GM21390 (cell line): ENCODE measurements around the gene LTBR.

Source experiments
- ATAC-seq: cut with Tn5 transposase; IDR thresholded peaks from one replicate; pipeline ENCODE4 v1.9.1; 2021; ENCODE audit not compliant: unreplicated experiment

Gene LTBR

DNA sequence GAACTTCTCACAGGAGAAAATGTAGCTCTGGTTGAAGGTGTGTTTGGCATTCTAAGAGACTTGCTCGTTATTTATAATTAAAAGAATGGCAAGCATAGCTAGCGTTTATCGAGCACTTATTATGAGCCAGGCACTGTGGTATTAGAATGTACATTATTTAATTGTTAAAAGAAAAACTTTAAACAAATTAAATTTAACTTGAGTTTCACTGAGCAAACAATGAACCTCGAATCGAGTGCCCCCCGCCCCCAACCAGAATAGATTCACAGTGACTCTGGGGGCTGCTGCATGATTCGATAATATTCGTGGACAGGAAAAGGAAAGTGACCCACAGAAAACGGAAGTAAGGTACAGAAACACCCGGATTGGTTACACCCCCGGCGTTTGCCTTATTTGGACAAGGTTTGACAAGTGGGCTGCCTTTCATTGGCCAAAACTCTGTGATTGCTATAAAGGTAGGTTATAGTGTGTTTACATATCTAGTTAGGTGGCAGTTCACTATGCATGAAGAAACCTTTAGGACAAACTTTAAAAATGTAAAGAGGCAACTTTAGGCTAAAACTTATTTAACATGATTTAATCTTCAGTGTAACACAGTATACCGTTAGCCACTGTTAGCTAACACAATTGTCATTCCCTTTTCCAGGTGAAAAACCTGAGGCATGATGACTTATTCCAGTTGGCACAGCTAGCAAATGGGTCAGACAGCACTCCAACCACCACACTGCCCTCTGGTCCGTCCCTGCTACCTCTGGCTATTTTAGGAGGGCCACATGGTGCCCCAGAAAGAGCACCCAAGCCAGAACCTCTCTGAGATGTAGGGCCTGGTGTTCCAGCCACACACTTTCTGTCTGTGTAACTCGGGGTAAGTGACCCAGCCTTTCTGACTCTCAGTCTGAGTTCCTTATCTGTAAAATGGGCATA, 15.7 kb upstream of the LTBR start:
- ATAC-seq: no peak

DNA sequence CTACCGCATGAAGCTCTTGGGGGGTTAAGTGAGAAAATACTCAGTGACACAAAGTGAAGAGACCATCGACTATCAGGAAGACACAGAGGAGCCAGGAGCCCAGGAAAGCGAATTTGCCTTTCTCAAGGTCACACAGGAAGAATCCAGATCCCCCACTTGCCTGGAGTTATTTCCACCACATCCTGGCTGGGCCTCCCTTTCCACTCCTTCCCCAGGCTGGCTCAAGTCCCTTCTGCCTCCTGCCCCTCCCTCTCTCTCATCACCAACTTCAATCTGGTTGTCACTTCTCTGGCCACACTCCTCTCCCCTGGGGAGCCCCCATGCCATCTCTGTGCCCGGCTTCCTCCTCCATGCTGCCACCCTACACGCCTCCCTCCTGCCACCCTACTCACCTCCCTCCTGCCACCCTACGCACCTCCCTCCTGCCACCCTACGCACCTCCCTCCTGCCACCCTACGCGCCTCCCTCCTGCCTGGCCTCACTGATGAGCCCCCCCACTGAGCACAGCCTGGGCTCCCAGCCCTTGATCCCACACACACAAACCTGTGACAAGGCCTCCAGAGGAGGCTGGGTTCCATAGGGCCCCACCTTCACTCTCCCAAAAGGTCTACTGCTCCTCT, 14.9 kb upstream of the LTBR start:
- no peak for ATAC-seq

DNA sequence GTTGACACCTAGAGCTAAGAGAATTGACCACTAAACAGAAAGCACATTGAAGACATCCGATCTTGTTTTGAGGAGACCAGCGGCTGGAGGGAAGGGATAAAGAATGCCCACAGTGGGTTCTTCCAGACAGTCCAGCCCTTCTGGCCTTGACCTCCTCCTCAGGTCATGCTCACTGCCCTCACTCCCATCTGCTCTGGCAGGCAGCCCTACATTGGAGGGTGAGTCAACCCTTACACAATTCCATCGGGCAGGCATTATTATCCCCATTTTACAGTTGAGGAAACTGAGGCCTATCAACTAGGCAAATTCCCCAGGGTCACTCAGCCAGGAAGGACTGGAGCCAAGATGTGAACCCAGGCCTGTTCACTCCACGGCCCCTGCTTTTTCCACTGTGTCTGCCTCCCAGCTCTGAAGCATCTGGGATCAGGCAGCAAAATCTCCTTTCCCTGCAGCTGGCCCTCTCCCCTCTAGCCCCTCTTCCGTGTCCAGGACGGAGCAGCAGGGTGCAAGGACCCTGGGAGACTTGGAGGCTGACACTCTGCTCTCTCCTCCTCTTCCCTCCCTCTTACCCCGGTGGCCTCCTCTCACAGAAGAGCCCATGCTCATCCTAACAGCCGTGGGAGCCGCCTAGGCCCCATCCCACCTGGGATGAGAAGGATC, 13.9 kb upstream of the LTBR start:
- no peak for ATAC-seq

DNA sequence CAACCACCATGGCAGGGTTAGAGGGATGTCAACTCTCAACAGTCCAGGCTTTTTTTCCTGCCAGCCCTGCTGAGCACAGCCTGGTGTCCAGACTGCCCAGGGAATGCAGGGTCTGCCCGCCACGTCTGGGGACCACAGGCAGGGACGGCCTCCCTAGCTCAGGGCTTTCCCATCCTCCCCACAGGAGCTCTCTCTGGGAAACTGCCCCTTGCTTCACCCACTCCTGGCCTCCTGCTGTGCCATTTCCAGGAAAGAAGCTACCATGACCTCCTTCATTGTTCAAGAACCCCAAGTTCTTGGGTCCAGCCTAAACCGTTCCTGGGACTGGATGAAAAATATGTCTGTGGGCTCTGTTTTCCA, 13.4 kb upstream of the LTBR start:
- no peak for ATAC-seq

DNA sequence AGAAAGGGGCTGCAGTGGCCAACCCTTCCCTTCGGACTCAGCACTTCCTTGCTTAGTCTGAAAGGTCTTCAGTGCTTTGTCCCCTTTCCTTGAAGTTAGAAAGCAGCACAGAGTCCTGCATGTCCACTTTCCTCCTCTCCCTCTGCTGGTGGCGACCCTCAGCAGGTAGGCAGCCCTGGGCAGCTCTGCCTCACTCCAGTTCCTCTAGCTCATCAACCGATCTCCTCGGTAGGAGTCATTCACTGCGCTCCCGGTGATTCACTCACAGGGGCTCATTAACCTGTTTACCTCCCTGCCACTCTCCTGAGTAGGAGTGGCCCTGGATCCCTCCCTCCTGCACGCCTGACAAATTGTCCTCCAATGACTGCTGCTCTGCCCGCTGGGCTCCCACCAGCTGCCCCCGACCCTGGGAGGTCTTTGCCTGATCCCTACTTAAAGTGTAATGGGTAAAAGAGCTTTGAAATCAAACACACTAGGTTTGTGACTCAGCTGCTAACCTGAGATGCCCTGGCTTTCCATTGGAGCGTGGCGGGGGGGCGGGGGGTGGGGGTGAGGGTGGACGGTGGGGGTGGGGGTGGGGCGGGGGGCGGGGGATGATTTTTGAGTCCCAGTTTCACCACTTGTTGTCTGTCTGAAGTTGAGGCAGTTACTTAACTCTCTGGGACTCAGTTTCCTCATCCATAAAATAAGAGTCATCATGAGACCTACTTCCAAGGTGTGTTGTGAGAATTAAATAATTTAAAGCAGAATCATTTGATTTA, 12.8 kb upstream of the LTBR start:
- ATAC-seq: no peak

DNA sequence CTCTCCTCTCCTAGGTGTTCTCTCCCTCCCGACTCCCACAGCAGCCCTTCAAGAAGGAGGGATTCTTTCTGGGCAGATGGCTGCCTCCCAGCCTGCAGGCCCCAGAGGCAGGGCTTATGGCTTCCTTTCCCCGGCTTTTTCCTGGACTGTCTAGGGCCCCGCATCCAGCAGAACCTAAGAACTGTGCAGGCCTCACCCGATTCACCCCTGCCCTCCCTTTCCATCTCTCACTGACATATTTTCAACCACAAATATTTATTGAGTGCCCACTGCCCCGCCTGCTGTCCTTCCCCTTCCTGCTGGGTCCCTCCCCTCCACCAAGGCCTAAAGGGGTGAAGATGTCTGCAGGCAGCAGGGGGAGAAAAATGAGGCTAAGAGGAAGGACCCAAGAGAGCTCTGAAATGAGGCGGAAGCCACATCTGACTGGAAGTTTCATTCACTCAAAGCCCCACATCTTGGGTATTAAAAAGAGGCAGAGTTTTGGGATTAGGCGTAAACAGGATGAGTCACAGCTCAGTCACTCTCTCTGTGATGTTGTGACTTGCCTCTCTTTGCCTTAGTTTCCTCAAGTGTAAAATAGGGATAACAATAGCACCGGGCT, 11.5 kb upstream of the LTBR start:
- no peak for ATAC-seq

DNA sequence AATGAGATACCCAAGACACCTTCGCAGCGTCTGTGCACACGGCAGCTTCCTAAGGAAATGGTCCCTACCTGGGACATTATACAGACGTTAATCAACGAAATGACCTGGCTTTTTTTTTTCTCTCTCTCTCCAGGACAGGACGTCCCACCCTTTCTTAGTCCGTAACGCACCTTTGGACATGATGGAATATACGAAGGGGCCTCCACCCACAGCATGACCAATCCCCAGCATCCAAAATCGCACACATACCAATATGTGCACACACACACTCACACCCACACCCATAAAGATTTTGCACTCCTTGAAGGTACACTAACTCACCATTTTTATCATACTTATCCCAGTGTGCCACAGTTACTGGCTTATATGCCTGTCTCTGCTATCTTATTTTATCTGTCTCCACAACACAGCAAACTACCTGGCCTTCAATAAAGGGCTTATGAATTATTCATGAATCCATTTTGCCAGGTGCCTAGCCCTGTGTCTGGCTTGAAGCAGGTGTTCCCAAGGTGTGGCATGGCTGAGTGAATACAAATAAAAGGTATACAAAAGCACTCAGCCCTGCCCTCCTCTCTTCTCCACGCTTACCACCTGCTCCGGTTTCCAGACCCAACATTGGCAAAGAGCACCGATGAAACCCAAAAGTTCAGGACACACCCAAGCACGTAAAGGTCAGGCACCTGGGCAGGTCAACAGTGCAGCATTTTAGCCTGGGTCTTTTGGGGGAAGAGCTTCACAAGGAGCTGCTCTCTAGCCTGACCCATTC, 10.8 kb upstream of the LTBR start:
- no peak for ATAC-seq

DNA sequence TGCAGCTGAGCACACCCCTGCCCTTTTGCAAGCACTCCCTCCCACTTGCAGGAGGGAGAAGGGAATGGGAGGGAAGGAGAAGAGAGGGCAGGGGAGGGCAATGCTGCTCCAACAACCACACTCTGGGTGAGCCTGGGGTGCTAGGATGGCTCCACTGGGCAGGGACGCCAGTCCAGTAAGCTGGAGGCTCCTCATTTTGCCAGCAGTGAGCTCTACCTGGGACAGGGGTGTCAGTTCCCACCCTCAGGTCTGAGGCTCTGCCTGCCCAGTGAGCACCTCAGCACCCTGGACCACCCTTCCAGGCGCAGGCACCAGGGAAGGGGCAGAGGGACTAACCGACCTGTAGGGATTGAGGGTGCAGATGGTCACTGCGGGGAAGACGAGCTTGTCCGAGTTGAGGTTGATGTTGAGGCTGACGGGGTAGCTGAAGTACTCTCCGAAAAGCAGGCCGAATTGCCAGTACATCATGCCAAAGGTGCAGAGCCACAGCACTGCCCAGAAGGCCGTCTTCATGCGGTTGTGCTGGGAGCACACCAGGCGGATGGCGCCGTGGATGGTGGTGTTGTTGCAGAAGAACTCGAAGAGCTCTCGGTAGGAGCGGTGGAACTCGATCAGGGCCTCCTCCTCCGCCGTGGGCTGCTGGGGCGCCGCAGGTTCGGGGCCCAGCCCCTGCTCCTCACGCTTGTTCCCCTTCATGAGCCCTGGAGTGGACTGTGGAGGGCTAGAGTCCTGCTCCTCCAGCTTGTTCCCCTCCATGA, 9.8 kb upstream of the LTBR start:
- ATAC-seq: no peak

DNA sequence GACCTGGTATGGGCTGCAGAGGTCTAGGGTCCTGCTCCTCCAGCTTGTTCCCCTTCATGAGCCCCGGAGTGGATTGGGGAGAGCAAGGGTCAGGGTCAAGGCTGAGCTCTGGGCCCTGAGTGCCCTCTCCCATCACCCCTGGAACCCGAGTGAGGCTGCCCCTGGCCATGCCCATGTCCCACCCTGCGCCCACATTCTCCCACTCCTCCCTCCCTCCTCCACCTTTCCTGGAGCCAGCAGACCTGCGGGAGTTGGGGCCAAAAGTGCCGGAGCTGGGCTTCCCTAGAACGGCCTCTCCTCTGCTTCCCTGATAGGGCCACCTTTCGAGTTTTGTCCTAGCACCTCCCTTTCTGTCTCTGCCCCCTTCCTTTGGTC, 9.2 kb upstream of the LTBR start:
- no peak for ATAC-seq

DNA sequence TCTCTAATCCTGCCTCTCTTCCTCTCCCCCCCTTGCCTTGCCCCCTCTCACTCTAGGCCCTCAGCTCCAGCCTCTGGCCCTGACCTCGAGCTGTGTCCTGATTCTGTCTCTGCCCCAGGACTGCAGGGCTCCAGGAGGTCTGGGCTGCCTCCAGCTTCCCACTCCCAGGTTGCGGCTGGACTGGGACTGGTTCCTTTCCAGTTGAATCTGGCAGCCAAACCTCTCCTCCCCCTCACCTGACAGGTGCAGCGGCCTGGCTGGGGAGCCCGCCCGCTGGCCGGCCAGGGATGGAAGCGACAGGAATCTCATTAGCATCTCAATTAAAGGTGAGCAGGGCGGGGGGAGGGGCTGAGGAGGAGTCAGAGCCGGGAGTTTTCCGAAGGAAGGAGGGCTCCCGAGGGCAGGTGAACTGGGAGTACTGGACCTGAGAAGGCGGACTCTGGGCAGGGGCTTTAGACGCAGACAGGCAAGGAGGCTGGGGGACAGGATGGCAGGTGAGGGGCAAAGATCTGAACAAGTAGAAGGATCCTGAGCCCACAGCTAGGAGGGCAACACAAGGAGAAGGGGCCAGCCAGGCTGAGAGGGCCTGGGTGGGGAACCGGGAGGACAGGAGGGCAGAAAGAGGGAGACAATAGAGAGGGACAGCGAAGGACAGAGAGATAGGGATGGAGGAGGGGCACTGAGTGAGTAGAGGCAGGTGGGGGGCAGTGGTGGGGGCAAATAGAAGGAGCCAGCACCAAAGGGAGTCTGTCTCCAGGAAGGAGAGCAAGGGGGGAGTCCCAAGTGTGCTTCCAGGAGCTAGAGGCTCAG, 8.5 kb upstream of the LTBR start, which contains the start of gene SCNN1A:
Gene SCNN1A, minus strand, starts transcription at position 295 of the 810 bp plus-strand sequence. CDS start 780 bp downstream, outside the sequence.
- ATAC-seq: no peak

DNA sequence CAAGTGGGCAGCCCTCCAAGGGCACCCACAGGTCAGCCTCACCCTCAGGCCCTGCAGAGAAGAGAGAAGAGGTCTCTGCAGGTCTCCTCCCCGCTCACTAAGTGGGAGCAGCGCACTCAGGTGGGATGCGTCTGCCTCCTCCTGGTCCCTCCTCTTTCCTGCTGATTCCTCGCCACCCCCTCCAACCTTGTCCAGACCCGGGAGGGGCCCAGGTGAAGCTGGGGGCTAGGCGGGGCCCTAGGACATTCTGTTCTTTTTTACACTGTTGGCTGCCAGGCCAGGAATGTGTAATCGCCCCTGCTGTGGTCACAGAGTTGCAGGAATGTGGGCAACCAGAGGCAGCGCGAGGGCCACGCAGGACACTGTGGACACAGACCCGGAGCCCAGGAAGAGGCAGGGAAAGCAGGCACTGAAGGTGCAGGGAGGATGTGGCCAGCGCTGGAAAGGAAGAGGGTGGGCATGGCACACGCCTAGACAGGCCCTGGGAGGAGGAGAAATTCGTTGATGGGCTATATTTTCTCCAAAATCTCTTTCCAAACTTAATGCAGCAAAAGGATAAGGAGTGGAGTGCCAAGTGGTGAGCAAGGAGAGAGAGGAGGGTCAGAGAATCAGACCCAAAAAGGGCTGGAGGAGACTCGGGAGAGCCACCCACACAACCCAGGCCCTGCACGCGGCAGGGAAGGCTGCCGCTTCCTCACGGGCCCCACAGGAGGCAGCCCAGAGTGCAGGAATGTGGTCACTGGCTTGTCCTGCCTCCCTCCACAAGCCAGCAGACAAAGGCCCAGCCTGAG, 7.7 kb upstream of the LTBR start:
- ATAC-seq: no peak

DNA sequence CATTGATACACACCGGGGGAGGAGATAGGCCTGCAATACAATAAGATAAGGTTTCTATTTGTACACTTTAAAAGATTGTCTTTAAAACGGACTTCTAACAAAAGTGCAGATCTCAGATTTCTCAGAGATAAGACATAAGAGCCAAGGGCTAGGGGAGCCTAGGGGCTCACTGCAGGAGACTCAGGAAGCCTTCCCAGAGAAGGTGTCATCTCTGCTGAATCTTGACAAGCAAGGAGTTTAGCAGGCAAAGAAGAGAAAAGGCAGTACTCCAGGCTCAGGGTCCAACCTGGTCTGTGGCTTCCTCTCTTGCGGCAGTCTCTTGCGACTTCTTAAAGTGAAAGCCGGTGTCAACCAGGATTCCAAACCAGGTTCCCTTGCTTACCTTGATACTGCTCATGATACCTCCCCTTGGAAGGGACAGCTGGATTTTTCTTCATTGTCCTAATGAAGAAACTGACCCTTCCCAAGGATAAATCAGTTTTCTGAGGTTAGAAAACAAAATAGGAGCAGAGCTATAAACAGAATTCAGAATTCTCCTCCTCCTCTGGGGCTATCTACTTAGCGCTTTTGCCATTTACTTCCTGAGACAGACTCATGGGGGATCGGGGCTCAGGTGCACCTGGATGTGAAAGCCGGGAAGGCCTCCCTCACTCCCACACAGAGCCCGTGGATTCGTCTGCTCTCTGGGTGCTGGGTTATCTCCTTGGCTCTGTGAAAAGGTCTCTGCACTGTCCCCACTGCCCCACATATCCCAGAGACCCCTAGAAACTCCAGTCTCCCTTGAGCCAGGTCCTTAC, 6.9 kb upstream of the LTBR start:
- no peak for ATAC-seq

DNA sequence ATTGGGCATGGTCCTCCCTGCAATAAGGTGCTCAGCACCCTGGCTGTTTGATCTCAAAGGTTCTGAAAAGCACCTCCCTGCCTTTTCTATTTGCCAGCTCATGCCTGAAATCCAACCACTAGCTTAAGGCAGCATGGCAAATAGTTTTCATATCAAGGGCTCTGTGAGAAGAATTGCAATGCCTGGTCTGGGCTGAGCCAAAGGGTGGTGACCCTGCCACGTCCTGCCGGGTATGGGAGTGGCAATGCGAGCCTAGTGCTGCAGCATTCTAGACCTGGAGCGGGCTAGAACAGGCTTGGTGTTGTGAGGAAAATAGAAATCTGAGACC, 6.3 kb upstream of the LTBR start:
- no peak for ATAC-seq

DNA sequence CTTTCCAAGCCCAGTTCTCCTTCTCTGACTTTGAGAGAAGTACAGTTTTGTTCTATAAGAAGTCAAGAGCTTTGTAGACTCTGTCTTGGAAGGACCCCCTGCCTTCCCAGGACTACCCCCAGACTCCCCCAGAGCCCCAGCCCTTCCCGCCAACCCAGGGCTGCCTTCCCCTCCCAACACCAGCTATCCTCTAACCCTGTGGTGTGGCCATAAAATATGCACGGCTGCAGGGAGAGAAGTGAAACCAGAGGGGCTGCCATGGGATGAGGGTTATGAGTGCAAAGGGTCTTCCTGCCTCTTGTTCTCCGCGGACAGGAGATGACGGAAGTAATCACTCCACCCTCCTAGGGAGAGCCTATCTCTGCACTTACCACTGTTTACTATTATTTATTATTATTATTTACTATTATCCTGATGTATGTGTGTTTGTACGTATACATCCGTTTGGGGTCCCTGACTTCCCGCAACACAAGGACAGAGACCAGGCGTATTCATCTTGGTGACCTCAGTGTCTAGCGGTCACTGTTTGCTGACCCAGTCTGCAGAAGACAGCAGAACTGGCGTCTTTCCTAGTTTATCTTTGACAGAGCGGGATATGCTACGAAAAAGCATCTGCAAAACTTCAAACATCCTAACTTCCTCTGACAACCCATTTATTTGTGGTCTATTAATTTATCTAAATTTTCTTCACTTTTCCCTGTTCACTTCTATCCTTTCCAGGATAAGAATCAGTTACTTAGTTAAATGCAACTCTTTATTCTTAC, 5.1 kb upstream of the LTBR start:
- ATAC-seq: no peak

DNA sequence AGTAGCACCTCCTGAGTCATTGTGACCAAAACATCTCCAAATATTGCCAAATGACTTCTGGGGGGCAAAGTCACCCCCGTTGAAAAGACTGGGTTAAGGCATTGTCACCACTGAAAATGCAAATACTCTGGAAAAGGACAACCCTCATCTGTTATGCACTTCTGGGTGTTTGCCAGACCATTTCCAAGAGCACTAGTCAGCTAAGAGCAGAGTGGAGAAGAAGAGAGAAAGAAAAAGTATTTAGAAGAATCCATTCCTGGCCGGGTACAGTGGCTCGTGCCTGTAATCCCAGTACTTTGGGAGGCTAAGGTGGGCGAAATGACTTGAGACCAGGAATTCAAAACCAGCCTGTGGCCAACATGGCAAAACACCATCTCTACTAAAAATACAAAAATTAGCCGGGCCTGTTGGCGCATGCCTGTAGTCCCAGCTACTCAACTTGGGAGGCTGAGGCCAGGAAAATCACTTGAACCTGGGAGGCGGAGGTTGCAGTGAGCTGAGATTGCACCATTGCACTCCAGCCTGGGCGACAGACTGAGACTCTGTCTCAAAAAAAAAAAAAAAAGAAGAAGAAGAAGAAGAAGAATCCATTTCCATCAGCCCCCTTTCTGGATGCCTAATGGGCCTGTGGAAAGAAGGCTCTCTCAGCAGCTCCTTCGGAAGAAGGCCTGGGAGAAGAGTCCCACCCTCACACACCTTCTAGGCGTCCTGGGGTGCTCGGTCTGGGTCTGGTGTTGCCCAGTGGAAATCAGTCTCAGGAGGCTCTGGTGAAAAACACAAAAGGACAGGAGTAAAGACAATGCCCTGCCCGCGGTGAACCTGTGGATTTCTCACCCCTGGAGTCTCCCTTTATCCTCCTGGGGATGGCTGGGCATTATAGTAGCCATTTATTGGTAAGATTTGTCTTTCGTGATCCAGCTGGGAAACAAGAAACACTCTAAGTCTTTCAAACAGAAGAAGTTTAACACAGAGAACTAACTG, 3.5 kb upstream of the LTBR start:
- ATAC-seq: no peak
